Effector CD4-positive, alpha-beta T cell (primary cell): ENCODE results near the gene RGS19.
A peak's percentile ranks its signal among the peaks of the same experiment; 100 is the strongest.
"Not testable (repeated sequence)": the region's sequence is repeated elsewhere in the genome, so short reads cannot be mapped to it uniquely, and the experiment has no call there.

Source experiments
- DNase-seq: peaks from one replicate; pipeline ENCODE4 v3.0.0-alpha.2; 2020
- total RNA-seq: gene quantifications from one replicate; lab custom pipeline; 2026; lab: John Stamatoyannopoulos, UW

RGS19 gene
- total RNA-seq = 37.3 reads per million, percentile 61 among the genes with 10 or more reads in this experiment

GRCh38 chr20:64079273-64080012, at the start of gene RGS19:
Gene RGS19, minus strand, starts transcription at chr20:64079518. Its CDS starts 2,632 bp downstream, at chr20:64076886.
- DNase-seq = peak; percentile 64

- DNase-seq = not testable (repeated sequence)
Observed at GRCh38 chr20:64123517-64123916, 44.2 kb upstream of the RGS19 start.

GRCh38 chr20:64122927-64123326, 43.6 kb upstream of the RGS19 start:
- DNase-seq = not testable (repeated sequence)

GRCh38 chr20:64121586-64121985, 42.3 kb upstream of the RGS19 start:
- DNase-seq = no peak

GRCh38 chr20:64119681-64120341, 40.5 kb upstream of the RGS19 start:
- no peak for DNase-seq

- DNase-seq = no peak
Observed at GRCh38 chr20:64119301-64119680, 40.0 kb upstream of the RGS19 start.

- not testable (repeated sequence) for DNase-seq
Observed at GRCh38 chr20:64117432-64117777, 38.1 kb upstream of the RGS19 start.

GRCh38 chr20:64116541-64117431, 37.5 kb upstream of the RGS19 start:
- no peak for DNase-seq

- DNase-seq = no peak
Observed at GRCh38 chr20:64116016-64116415, 36.7 kb upstream of the RGS19 start.

- no peak for DNase-seq
Observed at GRCh38 chr20:64115171-64115911, 36.0 kb upstream of the RGS19 start.

- no peak for DNase-seq
Observed at GRCh38 chr20:64114356-64114971, 35.1 kb upstream of the RGS19 start.

- DNase-seq = no peak
Observed at GRCh38 chr20:64113796-64114355, 34.6 kb upstream of the RGS19 start.

GRCh38 chr20:64113444-64113775, 34.1 kb upstream of the RGS19 start:
- DNase-seq = no peak

GRCh38 chr20:64112691-64113443, 33.5 kb upstream of the RGS19 start:
- no peak for DNase-seq

GRCh38 chr20:64111841-64112641, 32.7 kb upstream of the RGS19 start:
- DNase-seq = no peak

GRCh38 chr20:64110411-64111068, 31.2 kb upstream of the RGS19 start:
- no peak for DNase-seq

- no peak for DNase-seq
Observed at GRCh38 chr20:64109831-64110391, 30.6 kb upstream of the RGS19 start.

- DNase-seq = no peak
Observed at GRCh38 chr20:64108731-64109681, 29.7 kb upstream of the RGS19 start.
